ENCODE measurements around the gene TRMT61A.

DNA sequence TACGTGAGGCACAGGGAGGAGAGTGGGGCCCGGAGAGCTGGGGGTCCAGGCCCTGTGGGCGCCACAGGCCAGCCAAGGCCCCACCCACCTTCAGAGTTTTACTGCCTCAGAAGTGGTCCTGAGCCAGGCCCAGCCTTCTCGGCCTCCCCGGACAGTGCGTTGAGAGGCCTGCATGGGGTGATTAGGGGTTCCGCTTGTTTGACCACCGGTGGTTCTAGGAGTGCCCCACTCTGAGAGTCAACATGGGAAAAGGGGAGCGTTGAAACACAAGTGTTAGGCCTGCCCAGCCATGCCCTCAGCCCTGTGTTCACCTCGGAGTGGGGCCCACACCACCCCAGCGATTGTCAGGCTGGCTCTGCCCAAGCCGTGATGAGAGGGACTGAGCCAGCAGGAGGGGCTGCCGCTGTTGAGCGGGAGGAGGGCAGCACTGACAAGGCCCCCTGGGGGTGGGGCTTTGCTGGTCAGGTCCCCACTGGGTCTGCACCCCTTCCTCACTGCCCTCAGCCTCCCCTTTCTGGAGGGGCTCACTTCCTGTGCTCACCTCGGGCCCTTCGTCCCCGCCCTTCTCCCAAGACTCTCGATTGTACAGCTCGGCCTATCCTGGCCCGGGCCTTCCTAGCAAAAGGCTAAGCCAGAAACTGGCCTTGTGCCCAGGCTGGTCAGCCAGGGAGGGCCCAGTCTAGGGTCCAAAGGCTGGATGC is 11.1 kb upstream of the TRMT61A start:
- TF ChIP-seq, protein P1, sequence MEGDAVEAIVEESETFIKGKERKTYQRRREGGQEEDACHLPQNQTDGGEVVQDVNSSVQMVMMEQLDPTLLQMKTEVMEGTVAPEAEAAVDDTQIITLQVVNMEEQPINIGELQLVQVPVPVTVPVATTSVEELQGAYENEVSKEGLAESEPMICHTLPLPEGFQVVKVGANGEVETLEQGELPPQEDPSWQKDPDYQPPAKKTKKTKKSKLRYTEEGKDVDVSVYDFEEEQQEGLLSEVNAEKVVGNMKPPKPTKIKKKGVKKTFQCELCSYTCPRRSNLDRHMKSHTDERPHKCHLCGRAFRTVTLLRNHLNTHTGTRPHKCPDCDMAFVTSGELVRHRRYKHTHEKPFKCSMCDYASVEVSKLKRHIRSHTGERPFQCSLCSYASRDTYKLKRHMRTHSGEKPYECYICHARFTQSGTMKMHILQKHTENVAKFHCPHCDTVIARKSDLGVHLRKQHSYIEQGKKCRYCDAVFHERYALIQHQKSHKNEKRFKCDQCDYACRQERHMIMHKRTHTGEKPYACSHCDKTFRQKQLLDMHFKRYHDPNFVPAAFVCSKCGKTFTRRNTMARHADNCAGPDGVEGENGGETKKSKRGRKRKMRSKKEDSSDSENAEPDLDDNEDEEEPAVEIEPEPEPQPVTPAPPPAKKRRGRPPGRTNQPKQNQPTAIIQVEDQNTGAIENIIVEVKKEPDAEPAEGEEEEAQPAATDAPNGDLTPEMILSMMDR (conservative IDR thresholded peaks at IDR 0.05): no peak
- no peak for TF ChIP-seq EZH2 (IDR thresholded peaks at IDR 0.05; ENCODE audit: low read depth)
